ENCODE measurements around the gene OR6K2.

The OR6K2 gene

GRCh38 chr1:158654571-158654970 is 45.9 kb downstream of the OR6K2 start:
- H3K4me2 ChIP-seq (ENCODE audit: low read length): no peak overlapping the region
- H3K36me3 ChIP-seq (ENCODE audit: insufficient read depth, low read length): no peaks in the 10 kb centered on the region
- no peaks in the 10 kb centered on the region for H3K9me2 ChIP-seq (ENCODE audit: low read depth, low read length)
- no peaks in the 10 kb centered on the region for H4K20me1 ChIP-seq (ENCODE audit: insufficient read depth, low read length)
- no peak overlapping the region for H3K4me3 ChIP-seq (ENCODE audit: low read depth, low read length, poor library complexity, severe bottlenecking)
- H3K79me2 ChIP-seq (ENCODE audit: insufficient read depth, low read length): no peaks in the 10 kb centered on the region
- TF ChIP-seq EZH2 (IDR thresholded peaks at IDR 0.05; ENCODE audit: borderline replicate concordance, low read length): no peak
- no peak for TF ChIP-seq CTCF (IDR thresholded peaks at IDR 0.05; ENCODE audit: low read length)
- H3K27me3 ChIP-seq (ENCODE audit: insufficient read depth, low read length): no peaks in the 10 kb centered on the region
- H3K9me3 ChIP-seq (ENCODE audit: low read length): no peaks in the 10 kb centered on the region
- H3F3A ChIP-seq (ENCODE audit: insufficient read depth, low read length): no peaks in the 10 kb centered on the region
- no peak overlapping the region for H3K27ac ChIP-seq (ENCODE audit: low read depth, low read length, poor library complexity, severe bottlenecking)
- no peak overlapping the region for H2AFZ ChIP-seq (ENCODE audit: low read length)
- no peak overlapping the region for H3K9ac ChIP-seq (ENCODE audit: low read length)
- H3K4me1 ChIP-seq (ENCODE audit: insufficient read depth, low read length, severe bottlenecking): no peaks in the 10 kb centered on the region

GRCh38 chr1:158654086-158654485 is 46.4 kb downstream of the OR6K2 start:
- H3K9me3 ChIP-seq (ENCODE audit: low read length): no peaks in the 10 kb centered on the region
- H4K20me1 ChIP-seq (ENCODE audit: insufficient read depth, low read length): no peaks in the 10 kb centered on the region
- no peak overlapping the region for H2AFZ ChIP-seq (ENCODE audit: low read length)
- H3K4me2 ChIP-seq (ENCODE audit: low read length): no peak overlapping the region
- H3K27me3 ChIP-seq (ENCODE audit: insufficient read depth, low read length): no peaks in the 10 kb centered on the region
- H3K36me3 ChIP-seq (ENCODE audit: insufficient read depth, low read length): no peaks in the 10 kb centered on the region
- H3K9ac ChIP-seq (ENCODE audit: low read length): no peak overlapping the region
- H3K9me2 ChIP-seq (ENCODE audit: low read depth, low read length): no peaks in the 10 kb centered on the region
- H3K4me1 ChIP-seq (ENCODE audit: insufficient read depth, low read length, severe bottlenecking): no peaks in the 10 kb centered on the region
- no peaks in the 10 kb centered on the region for H3F3A ChIP-seq (ENCODE audit: insufficient read depth, low read length)
- H3K79me2 ChIP-seq (ENCODE audit: insufficient read depth, low read length): no peaks in the 10 kb centered on the region
- no peak for TF ChIP-seq EZH2 (IDR thresholded peaks at IDR 0.05; ENCODE audit: borderline replicate concordance, low read length)
- TF ChIP-seq CTCF (IDR thresholded peaks at IDR 0.05; ENCODE audit: low read length): no peak
- H3K4me3 ChIP-seq (ENCODE audit: low read depth, low read length, poor library complexity, severe bottlenecking): no peak overlapping the region
- H3K27ac ChIP-seq (ENCODE audit: low read depth, low read length, poor library complexity, severe bottlenecking): no peak overlapping the region

- H3K9me3 ChIP-seq (ENCODE audit: low read length): no peaks in the 10 kb centered on the region
- no peak for TF ChIP-seq CTCF (IDR thresholded peaks at IDR 0.05; ENCODE audit: low read length)
- no peak for TF ChIP-seq EZH2 (IDR thresholded peaks at IDR 0.05; ENCODE audit: borderline replicate concordance, low read length)
- no peaks in the 10 kb centered on the region for H3K36me3 ChIP-seq (ENCODE audit: insufficient read depth, low read length)
- no peak overlapping the region for H2AFZ ChIP-seq (ENCODE audit: low read length)
- H3K27me3 ChIP-seq (ENCODE audit: insufficient read depth, low read length): no peaks in the 10 kb centered on the region
- H3K27ac ChIP-seq (ENCODE audit: low read depth, low read length, poor library complexity, severe bottlenecking): no peak overlapping the region
- no peaks in the 10 kb centered on the region for H3K9me2 ChIP-seq (ENCODE audit: low read depth, low read length)
- H3K9ac ChIP-seq (ENCODE audit: low read length): no peak overlapping the region
- no peaks in the 10 kb centered on the region for H3K4me1 ChIP-seq (ENCODE audit: insufficient read depth, low read length, severe bottlenecking)
- no peaks in the 10 kb centered on the region for H3F3A ChIP-seq (ENCODE audit: insufficient read depth, low read length)
- H4K20me1 ChIP-seq (ENCODE audit: insufficient read depth, low read length): no peaks in the 10 kb centered on the region
- H3K4me2 ChIP-seq (ENCODE audit: low read length): no peak overlapping the region
- no peak overlapping the region for H3K4me3 ChIP-seq (ENCODE audit: low read depth, low read length, poor library complexity, severe bottlenecking)
- no peaks in the 10 kb centered on the region for H3K79me2 ChIP-seq (ENCODE audit: insufficient read depth, low read length)
Measured at GRCh38 chr1:158652721-158653334, 47.6 kb downstream of the OR6K2 start.

Data from OCI-LY1 (cell line).